ENCODE measurements around the gene SMAD9.
"Not testable (repeated sequence)": the region's sequence is repeated elsewhere in the genome, so short reads cannot be mapped to it uniquely, and the experiment has no call there.

Gene SMAD9

GRCh38 chr13:36910545-36910944, 9.5 kb downstream of the SMAD9 start:
- DNase-seq = no peak

GRCh38 chr13:36907821-36908220, 12.2 kb downstream of the SMAD9 start:
- DNase-seq = no peak

GRCh38 chr13:36907266-36907665, 12.8 kb downstream of the SMAD9 start:
- no peak for DNase-seq

- DNase-seq = no peak
These were observed 14.1 kb downstream of the SMAD9 start for GRCh38 chr13:36905944-36906343.

- DNase-seq = no peak
These were observed 16.0 kb downstream of the SMAD9 start for GRCh38 chr13:36903925-36904595.

GRCh38 chr13:36897054-36897616, 22.9 kb downstream of the SMAD9 start:
- no peak for DNase-seq

- DNase-seq = no peak
These were observed 28.3 kb downstream of the SMAD9 start for GRCh38 chr13:36891752-36892151.

GRCh38 chr13:36888645-36889044, 31.4 kb downstream of the SMAD9 start:
- DNase-seq = no peak

GRCh38 chr13:36887758-36888521, 32.1 kb downstream of the SMAD9 start:
- DNase-seq = no peak

GRCh38 chr13:36885901-36886300, 34.1 kb downstream of the SMAD9 start:
- DNase-seq = no peak

- no peak for DNase-seq
These were observed 35.8 kb downstream of the SMAD9 start for GRCh38 chr13:36884235-36884634.

GRCh38 chr13:36883824-36884223, 36.2 kb downstream of the SMAD9 start:
- no peak for DNase-seq

- DNase-seq = not testable (repeated sequence)
These were observed 36.6 kb downstream of the SMAD9 start for GRCh38 chr13:36883392-36883791.

GRCh38 chr13:36882829-36883390, 37.1 kb downstream of the SMAD9 start:
- DNase-seq = no peak

- DNase-seq = no peak
These were observed 39.1 kb downstream of the SMAD9 start for GRCh38 chr13:36880961-36881360.

GRCh38 chr13:36879218-36879938, 40.7 kb downstream of the SMAD9 start:
- no peak for DNase-seq

GRCh38 chr13:36875961-36876360, 44.1 kb downstream of the SMAD9 start:
- DNase-seq = no peak

- no peak for DNase-seq
These were observed 44.6 kb downstream of the SMAD9 start for GRCh38 chr13:36875431-36875830.

GRCh38 chr13:36872621-36873020, 47.4 kb downstream of the SMAD9 start:
- DNase-seq = no peak

- no peak for DNase-seq
These were observed 49.9 kb downstream of the SMAD9 start for GRCh38 chr13:36870050-36870692.

GRCh38 chr13:36866232-36866631, 53.8 kb downstream of the SMAD9 start:
- DNase-seq = no peak

GRCh38 chr13:36865265-36865664, 54.8 kb downstream of the SMAD9 start:
- no peak for DNase-seq

GRCh38 chr13:36862722-36863121, 57.3 kb downstream of the SMAD9 start:
- no peak for DNase-seq

Measured in stimulated activated CD4-positive, alpha-beta T cell treated with anti-CD3 and anti-CD28 coated beads, Interleukin-2, amount 100 ng/mL, for 24 hours (primary cell).